Renal pelvis (tissue), 4 donors: Measurements from ENCODE around the gene NOVA2. TPM values are rescaled to one million over a fixed set of nuclear protein-coding genes. Genes with fewer than 3 reads are reported as not detected.
A peak's percentile ranks its signal among the peaks of the same experiment; 100 is the strongest.

Experiments used
- DNase-seq: peaks from one replicate; pipeline ENCODE4 v3.0.0-alpha.2; 2013
- polyA plus RNA-seq, 3 donors: library from polyadenylated mRNA; unstranded; fragments of 120-200 nt; gene quantifications; one replicate each; pipeline ENCODE4 v1.2.1, GENCODE V29; 2013; ENCODE audit not compliant: insufficient read length in 3 of 3

NOVA2 gene
- polyA plus RNA-seq, 3 donors: 3.6 to 5.3 (median 4.4) TPM

GRCh38 chr19:46002678-46003275 is 29.1 kb upstream of the NOVA2 start:
- no peak for DNase-seq

- DNase-seq: no peak
These were observed 27.0 kb upstream of the NOVA2 start for GRCh38 chr19:46000491-46001246.

GRCh38 chr19:45999653-46000121 is 26.0 kb upstream of the NOVA2 start:
- no peak for DNase-seq

- DNase-seq: no peak
These were observed 25.2 kb upstream of the NOVA2 start for GRCh38 chr19:45998834-45999233.

- DNase-seq: no peak
These were observed 23.3 kb upstream of the NOVA2 start for GRCh38 chr19:45996933-45997332.

- no peak for DNase-seq
These were observed 22.2 kb upstream of the NOVA2 start for GRCh38 chr19:45995715-45996385.

GRCh38 chr19:45994998-45995714 is 21.5 kb upstream of the NOVA2 start, which contains the start of gene CCDC61:
Gene CCDC61, plus strand, starts transcription at chr19:45995467. Its CDS starts 7,552 bp downstream, at chr19:46003019.
- DNase-seq: peak; percentile 100

GRCh38 chr19:45994456-45994997 is 20.9 kb upstream of the NOVA2 start:
- DNase-seq: no peak

GRCh38 chr19:45990113-45990728 is 16.6 kb upstream of the NOVA2 start:
- no peak for DNase-seq

GRCh38 chr19:45985321-45985720 is 11.7 kb upstream of the NOVA2 start:
- DNase-seq: no peak

- DNase-seq: no peak
These were observed 7.7 kb upstream of the NOVA2 start for GRCh38 chr19:45981350-45981749.

- DNase-seq: no peak
These were observed 4.5 kb upstream of the NOVA2 start for GRCh38 chr19:45978156-45978555.

- no peak for DNase-seq
These were observed 2.5 kb upstream of the NOVA2 start for GRCh38 chr19:45976178-45976577.

GRCh38 chr19:45975306-45976070 is 1.8 kb upstream of the NOVA2 start:
- no peak for DNase-seq

- DNase-seq: no peak
These were observed 621 bp downstream of the NOVA2 start for GRCh38 chr19:45972947-45973540.

GRCh38 chr19:45972081-45972946 is 1.4 kb downstream of the NOVA2 start:
- no peak for DNase-seq

- no peak for DNase-seq
These were observed 2.3 kb downstream of the NOVA2 start for GRCh38 chr19:45971260-45971902.

- DNase-seq: no peak
These were observed 4.0 kb downstream of the NOVA2 start for GRCh38 chr19:45969676-45970075.

- DNase-seq: no peak
These were observed 5.0 kb downstream of the NOVA2 start for GRCh38 chr19:45968626-45969025.
